LHCN-M2 (cell line): ENCODE results near the gene LRRFIP1. TPM values are rescaled to one million over a fixed set of nuclear protein-coding genes. Genes with fewer than 3 reads are reported as not detected.
A peak's percentile ranks its signal among the peaks of the same experiment; 100 is the strongest.
"Not testable (repeated sequence)": the region's sequence is repeated elsewhere in the genome, so short reads cannot be mapped to it uniquely, and the experiment has no call there.

Source experiments
- DNase-seq: peaks from one replicate; pipeline ENCODE4 v3.0.0-alpha.2; 2012; ENCODE audit warnings: low read depth
- total RNA-seq: library from RNA; depleted of rRNA; stranded (reverse); fragments of >200 nt; gene quantifications from 2 replicates; pipeline ENCODE4 v1.2.3, GENCODE V29; 2014

Gene LRRFIP1
- total RNA-seq, 1 experiment from 2014 or later: 60.7 TPM

DNA sequence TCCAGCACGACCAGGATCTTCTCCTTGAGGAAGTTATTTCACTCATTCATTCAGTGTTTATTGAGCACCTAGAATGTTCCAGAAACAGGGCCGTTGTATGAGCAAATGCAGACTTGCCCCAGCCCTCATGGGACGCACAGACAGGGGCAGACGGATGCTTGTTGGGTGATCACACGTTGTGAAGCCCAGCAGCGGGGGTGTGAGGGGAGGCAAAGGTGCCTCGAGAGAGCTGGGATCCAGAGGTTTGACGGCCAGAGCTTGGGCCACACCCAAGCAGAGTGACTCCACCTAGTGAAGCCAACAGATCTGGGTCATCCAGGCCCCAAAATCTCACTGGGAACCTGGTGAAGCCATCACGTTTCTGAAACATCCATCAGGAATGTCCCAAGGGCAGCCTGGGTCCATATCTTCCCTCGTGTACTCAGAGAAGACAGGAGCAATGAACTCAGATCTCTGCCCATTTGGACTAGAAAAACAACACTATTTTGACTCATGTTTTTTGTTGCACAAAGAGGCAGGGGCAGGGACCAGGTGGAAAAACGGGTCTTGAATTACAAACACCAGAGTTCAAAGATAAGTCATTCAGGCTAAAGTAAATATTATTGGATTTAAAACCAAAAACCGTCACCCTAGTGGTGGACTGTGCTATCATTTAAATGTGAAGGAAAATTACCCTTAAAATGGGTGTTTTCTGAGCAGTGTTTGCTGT is 116.3 kb downstream of the LRRFIP1 start:
- DNase-seq: peak; percentile 77

DNA sequence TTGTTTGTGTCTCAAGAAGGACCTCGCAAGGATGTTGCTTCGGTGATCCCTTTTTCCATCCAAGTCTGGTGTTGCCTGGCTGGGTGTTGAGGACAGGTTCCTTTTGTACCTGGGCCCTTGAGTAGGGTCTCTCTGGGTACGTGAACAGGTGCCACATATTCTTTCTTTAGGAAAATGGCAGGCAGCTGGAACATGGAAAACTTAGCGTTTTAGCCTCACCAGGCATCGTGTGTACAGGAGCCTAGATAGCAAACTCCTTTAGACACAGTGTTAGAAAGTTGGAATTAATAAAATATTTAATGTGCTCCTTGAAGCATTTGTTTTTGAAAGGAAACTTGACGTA is 116.9 kb downstream of the LRRFIP1 start:
- DNase-seq: no peak

DNA sequence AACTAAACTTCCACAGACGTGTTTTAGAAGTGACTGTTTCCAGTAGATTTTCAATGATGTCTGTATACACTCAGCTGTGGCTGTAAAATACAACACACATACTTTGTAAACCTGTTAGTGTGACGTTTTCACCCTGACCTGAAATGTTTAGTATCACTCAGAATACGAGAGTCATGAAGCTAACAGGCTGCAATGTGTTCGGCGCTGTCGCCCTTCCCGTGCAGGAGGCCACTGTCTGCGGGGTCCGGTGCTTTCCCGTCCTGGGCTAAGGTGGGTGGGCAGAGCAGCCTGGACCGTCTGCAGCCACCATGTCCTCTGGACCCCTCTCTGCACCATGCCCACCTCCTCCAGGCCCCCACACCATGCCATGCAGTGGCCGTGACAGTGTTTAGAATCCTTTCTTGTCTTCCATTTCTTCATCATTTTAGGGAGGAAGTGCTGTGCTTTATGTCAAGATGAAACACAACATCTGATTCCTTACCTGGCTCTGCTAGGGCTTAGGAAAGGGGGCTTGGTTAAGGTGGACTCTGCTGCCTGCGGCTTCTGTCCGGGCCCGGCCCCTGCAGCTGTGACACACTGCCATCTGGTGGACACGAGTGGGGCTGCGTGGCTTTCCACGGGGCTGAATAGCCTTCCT is 117.3 kb downstream of the LRRFIP1 start:
- DNase-seq: peak; percentile 41

DNA sequence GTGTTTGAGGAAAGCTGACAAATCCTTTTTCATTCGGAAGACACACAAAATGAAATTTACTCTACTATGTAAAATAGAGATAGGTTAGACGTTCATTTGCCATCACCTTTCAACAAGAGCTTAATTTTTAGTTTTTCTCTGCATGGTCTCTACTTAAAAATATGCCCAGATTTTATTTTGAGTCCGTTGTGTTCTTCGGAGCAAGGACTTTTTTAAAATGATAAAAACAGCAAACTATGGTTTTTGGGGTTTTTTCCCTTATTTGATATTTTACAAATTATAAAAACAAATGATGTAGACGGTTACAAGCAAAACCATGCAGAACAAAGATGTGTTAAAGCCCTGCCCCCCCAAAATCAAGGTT is 117.8 kb downstream of the LRRFIP1 start:
- DNase-seq: no peak

DNA sequence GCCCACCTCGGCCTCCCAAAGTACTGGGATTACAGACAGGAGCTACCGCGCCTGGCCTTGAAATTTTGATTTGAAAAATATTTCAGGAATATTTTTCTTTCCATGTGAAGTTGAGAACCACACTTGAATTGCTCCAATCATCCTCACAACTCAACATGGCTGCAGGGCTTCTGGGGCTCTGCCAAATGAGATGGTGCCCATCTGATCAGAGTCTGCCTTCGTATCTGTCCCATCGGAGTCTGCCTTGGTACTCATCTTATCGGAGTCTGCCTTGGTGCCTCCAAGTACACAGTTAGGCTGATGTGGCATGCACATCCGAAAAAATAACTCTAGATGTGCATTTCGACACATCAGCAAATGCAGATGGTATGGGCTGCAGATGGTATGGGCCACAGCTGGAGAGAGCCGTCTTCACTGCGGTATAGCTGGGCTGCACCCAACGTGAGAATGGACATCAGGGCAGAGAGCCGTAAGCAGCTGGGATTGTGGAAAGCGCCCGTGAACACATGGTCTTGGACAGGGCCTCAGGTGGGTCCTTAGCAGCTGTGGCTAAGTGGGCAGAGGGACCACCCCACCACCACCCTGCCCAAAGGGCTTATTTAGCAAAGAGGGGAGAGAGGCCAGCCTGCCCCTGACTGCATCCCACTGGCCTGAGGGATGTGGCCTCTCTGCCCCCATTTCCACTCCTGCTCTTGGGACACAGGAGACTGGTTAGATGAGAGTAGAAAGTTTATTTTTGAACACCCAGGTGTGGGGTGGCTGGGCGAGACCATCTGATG is 119.1 kb downstream of the LRRFIP1 start:
- DNase-seq: no peak

DNA sequence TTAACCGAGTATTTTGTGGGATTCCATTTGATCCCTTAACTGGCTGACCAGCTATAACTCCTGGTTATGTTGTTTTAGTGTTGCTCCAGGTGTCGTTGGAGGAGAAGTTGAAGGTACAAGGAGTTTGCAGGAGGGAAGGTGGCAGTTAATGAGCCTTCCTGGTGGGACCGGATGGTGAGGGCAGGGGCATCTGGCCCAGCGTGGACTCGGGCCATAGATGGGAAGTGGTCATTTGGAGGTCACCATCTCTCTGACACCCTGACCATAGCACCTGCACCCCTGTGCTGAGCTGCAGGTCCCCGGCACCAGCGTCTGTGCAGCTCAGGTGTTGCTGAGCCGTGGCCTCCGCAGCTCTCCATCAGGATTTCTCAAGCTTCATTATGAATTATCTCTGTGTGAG is 119.8 kb downstream of the LRRFIP1 start:
- no peak for DNase-seq

DNA sequence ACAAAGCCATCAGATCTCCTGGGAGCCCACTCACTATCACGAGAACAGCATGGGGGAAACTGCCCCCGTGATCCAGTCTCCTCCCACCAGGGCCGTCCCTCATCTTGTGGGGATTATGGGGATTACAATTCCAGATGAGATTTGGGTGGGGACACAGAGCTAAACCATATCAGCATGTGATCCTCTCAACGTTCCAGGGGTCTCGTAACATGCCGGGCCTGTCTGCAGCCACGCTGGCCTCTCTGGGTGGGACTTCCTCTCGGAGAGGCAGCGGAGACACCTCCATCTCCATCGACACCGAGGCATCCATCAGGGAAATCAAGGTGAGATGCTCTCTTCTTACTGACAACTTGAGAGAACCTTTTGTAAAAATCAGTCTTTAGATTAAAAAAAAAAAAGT is 121.6 kb downstream of the LRRFIP1 start:
- DNase-seq: no peak

DNA sequence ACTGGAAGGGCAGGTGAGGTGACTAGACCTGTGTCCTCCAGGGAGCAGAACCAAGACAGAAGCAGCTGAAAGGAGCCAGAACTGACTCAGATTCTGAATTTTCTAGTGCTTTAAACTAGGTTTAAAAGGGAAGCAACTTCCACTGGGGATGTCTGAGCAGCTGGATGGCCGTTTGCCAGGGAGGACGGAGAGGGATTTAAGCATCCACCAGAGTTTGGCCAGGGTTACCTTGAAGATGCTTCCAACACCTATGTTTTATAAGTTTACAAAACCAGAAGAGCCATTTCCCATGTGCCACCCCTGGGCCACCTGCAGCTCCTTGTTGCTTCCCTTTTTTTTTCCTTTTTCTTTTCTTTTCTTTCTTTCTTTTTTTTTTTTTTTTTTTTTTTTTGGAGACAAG is 122.6 kb downstream of the LRRFIP1 start:
- no peak for DNase-seq

DNA sequence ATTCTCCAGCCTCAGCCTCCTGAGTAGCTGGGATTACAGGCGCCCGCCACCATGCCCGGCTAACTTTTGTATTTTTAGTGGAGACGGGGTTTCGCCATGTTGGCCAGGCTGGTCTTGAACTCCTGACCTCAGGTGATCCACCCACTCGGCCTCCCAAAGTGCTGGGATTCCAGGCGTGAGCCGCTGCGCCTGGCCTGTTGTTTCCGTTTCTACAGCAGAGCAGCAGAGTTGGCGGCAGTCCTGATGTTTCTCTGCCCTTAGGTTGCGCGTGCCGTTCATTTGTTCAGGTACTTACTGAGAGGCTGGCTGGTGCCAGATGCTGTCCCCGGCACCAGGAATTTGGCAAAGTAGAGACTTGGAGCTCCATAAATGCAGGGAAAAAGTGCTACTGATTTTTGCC is 123.1 kb downstream of the LRRFIP1 start:
- not testable (repeated sequence) for DNase-seq

DNA sequence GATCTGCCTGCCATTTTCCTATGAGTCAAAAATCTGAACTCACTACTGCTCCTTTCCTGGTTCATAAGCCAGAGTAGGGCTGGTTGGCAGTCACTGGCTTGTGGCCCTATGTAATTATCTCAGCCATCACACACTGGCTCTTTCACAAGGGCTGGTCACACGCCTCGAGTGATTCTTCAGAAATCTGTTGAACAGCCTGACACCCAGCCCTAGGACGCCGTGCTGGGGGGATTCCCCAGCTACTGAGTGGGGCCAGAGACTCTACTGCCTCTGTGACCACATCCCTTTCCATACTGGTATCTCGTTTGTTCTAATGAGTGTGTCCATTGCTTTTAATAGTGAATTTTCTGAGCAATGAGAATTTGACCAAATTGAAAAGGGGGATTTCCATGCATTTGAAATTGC is 125.4 kb downstream of the LRRFIP1 start:
- no peak for DNase-seq

DNA sequence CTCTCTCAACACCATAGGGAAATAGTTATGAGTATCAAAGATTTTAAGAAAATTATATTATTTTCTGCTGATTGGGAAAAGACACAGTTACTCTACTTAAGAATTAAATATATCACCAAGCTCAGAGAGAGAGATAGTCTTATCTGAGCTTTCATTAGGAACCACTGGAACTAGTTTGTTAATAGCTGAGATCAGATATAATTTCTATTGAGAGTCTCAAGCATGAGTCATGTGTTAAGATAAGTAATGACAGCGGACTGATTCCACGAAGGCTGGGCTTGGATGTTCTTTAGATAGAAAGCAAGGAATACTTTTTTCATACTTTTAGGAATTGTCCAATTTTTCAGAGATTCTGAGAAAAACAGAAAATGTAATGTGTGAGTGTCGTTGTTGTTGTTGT is 126.8 kb downstream of the LRRFIP1 start:
- no peak for DNase-seq

DNA sequence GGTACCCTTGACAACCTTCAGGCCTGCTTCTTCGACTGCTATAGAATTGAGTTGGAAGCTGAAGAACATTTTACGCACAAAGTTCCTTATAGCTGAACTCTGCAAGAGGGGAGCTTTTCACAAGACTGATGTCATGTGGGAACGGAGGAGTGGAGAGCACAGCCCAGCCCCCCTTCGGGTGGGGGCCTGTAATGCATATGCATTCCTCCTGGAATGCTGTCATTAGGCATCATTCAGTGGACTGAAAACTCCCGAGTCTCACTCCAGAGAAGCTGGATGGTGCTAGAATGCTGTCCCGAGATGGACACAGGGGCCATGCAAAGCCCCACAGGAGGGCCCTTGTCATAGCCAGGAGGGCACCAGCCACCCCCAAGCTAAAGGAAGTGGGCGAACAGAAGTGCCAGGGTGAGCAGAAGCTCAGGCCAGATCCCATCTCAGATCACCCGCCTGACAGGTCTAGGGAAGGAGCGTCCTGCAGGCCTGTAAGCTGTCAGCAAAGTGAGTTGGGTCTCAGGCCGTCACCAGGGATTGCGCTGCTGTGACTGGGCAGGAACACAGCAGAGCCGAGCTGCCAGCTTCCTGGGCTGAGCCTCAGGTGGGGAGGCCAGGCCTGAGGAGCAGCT is 127.3 kb downstream of the LRRFIP1 start:
- DNase-seq: no peak

DNA sequence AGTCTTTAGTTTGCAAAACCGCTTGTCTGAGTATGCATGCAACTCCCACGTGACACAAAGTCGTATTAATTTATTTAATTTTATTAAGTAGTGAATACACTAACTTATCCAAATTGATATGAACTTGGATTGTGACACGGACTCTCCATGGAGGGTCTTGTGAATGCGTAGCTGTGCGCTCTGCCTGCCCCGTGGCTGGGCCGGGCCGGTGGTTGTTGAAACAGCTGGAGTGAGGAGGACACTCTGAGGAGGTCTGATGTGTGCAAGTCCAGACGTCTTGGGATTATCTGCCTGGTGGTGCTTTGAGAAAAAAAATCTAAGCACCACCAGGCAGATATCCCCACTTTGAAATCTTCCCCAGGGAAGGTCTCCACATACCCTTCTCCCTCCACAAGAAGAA is 130.2 kb downstream of the LRRFIP1 start:
- no peak for DNase-seq

DNA sequence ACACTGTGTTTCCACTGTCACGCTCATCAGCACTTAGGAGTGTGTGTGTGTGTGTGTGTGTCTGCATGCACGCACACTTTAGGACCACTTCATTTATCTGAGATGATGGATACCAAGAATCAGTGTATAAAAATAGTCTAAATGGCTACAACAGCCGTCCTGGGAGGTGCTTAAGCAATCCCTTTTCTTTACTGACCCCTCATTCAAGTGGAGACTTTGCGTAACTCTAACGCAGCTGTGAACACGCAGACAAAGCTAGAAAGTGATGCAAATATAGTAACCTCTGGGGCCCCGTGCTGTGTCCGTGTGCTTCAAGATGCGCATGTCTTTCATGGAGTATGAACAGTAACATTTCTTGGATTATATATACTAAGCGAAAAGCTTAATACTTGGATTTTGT is 130.8 kb downstream of the LRRFIP1 start:
- DNase-seq: no peak

DNA sequence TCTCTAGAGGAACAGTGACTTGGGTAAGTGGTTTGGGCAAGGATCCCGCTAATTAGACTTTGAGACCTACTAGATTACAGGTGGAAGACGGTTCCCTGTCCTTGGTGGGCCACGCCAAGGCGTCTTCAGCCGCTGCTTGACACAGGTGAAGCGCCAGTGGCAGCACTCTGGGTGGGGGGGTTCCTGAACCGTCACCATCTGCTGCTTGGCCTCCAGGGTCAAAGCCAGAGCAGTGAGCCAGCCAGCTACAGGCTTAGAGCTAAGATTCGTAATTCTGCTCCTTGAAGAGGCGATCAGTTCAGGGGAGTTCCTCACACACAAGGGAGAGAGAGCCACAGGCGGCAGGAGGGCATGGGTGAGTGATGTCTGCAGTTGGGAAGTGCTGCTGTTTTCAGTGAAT is 131.8 kb downstream of the LRRFIP1 start:
- no peak for DNase-seq

DNA sequence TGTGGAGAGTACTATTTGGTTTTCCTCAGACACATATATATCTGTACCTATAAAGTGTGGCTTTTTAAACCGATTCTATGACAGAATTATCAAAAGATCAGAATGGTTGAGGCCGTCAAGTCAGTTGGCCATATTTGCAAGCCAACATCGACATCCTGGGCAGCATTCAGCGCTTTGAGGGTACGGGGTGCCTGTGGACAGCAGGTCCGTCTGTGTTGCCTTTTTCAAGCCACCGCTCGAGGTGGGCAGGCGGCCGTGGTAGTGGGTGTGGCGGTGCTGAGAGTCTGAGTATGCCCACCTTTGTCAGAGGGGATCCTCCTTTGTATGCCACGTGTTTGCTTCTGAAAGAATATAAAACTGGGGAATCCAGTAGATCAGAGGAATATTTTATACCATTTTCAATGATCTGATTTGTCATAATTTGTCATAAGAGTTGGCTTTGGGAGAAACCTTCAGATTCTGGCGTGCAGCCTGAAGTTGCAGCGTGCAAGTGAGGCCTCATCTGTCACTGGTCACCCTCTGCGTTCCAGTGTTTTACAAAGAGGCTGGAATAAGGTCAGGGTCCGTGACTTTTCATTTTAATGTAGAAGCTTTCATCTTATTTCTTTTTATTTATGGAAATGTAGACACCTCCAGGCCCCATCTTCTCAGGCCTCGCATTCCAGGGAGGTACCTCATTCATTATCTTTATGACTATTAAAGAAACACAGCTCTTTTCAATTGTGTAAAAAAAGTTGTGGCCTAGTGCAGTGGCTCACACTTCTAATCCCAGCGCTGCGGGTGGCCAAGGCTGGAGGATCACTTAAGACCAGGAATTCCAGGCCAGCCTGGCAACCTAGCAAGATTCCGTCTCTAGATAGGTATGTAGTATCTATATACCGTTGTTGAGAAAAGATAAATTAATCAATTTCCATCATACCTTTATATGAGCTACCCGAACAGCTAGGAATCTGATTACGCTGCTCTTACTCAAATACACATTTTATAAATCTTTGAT is 133.4 kb downstream of the LRRFIP1 start:
- DNase-seq: no peak

DNA sequence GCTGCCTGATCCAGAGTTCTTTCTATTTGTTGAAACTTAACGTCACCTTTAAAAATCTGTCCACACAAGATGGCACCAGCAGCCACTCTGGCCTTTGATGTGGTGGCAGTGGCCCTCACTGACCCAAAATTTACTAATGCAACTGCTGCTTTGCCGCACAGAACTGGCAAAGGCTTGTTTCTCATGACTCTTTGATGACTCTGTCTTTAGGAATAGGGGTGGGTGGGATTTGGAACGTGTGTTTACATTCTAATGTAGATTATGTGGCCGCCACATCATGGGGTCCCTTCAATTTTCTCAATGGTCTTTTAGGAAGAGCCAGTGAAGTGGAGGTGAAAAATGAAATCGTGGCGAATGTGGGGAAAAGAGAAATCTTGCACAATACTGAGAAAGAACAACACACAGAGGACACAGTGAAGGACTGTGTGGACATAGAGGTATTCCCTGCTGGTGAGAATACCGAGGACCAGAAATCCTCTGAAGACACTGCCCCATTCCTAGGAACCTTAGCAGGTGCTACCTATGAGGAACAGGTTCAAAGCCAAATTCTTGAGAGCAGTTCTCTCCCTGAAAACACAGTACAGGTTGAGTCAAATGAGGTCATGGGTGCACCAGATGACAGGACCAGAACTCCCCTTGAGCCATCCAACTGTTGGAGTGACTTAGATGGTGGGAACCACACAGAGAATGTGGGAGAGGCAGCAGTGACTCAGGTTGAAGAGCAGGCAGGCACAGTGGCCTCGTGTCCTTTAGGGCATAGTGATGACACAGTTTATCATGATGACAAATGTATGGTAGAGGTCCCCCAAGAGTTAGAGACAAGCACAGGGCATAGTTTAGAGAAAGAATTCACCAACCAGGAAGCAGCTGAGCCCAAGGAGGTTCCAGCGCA is 135.2 kb downstream of the LRRFIP1 start:
- not testable (repeated sequence) for DNase-seq

DNA sequence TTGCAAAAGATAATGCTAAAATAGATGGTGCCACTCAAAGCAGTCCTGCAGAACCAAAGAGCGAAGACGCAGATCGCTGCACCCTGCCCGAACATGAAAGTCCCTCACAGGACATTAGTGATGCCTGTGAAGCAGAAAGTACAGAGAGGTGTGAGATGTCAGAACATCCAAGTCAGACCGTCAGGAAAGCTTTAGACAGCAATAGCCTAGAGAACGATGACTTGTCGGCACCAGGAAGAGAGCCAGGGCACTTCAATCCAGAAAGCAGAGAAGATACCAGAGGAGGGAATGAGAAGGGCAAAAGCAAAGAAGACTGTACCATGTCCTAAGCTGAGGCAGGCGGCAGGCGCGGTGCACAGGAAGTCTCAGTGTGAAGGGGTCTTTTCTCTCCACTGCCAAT is 136.4 kb downstream of the LRRFIP1 start:
- no peak for DNase-seq

DNA sequence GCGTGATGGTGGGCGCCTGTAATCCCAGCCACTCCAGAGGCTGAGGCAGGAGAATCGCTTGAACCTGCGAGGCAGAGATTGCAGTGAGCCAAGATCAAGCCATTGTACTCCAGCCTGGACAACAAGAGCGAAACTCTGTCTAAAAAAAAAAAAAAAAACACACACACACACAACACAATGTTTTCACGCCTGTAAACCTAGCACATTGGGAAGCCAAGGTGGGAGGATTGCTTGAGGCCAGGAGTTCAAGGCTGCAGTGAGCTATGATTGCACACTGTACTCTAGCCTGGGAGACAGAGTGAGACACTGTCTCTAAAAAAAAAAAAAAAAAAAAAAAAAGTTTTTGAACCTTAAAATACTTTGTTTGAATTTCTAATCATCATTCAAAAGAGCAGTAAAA is 137.7 kb downstream of the LRRFIP1 start:
- not testable (repeated sequence) for DNase-seq

DNA sequence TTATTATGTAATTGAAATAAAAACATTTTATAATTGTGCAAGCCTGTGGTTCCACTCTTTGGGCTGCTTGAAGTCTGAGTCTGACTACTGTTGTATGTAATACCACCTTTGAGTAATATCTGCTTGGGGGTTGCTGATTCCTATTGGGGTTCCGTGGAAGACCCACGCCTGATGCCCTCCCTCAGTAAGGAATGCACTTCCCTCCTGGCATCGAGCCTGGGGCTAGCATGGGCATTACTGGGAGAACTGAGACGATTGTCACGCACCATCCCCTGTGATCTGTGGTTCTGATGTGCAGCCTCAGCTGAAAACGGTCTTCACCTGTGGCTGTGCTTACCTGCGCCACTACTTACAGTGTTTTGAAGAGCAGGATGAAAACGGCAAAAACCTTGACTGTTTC is 138.5 kb downstream of the LRRFIP1 start:
- DNase-seq: no peak
